GM18511 (cell line): ENCODE results near the gene PRB2.
"Not testable (repeated sequence)": the region's sequence is repeated elsewhere in the genome, so short reads cannot be mapped to it uniquely, and the experiment has no call there.

Experiments used
- ATAC-seq: cut with Tn5 transposase; IDR thresholded peaks from one replicate; pipeline ENCODE4 v1.9.1; 2021; ENCODE audit warnings: mild to moderate bottlenecking, moderate library complexity; ENCODE audit not compliant: unreplicated experiment

Gene PRB2

GRCh38 chr12:11395467-11395866, at the start of gene PRB2:
PRB2 (minus strand) TSS chr12:11395567; CDS start chr12:11395529, 38 bp downstream.
- ATAC-seq, result not testable (repeated sequence)

- ATAC-seq, result no peak
Measured at GRCh38 chr12:11437966-11438365, 42.6 kb upstream of the PRB2 start.

GRCh38 chr12:11433664-11434063, 38.3 kb upstream of the PRB2 start:
- ATAC-seq, result no peak

GRCh38 chr12:11431486-11431885, 36.1 kb upstream of the PRB2 start:
- no peak for ATAC-seq

- no peak for ATAC-seq
Measured at GRCh38 chr12:11427341-11427740, 32.0 kb upstream of the PRB2 start.

GRCh38 chr12:11412731-11413130, 17.4 kb upstream of the PRB2 start:
- no peak for ATAC-seq

GRCh38 chr12:11408096-11408495, 12.7 kb upstream of the PRB2 start:
- ATAC-seq, result no peak

- no peak for ATAC-seq
Measured at GRCh38 chr12:11397366-11397765, 2.0 kb upstream of the PRB2 start.

GRCh38 chr12:11391456-11391855, 3.9 kb downstream of the PRB2 start:
- ATAC-seq, result not testable (repeated sequence)

- not testable (repeated sequence) for ATAC-seq
Measured at GRCh38 chr12:11377420-11377819, 17.9 kb downstream of the PRB2 start.

GRCh38 chr12:11361151-11361550, 34.2 kb downstream of the PRB2 start:
- no peak for ATAC-seq

- ATAC-seq, result not testable (repeated sequence)
Measured at GRCh38 chr12:11360205-11360883, 35.0 kb downstream of the PRB2 start.

GRCh38 chr12:11351736-11352135, 43.6 kb downstream of the PRB2 start:
- ATAC-seq, result not testable (repeated sequence)

- ATAC-seq, result no peak
Measured at GRCh38 chr12:11348439-11348838, 46.9 kb downstream of the PRB2 start.

GRCh38 chr12:11347810-11348209, 47.6 kb downstream of the PRB2 start:
- no peak for ATAC-seq

- ATAC-seq, result no peak
Measured at GRCh38 chr12:11344500-11344899, 50.9 kb downstream of the PRB2 start.
